Activated effector memory CD4-positive, alpha-beta T cell treated with Interleukin-2 at 50 U/mL for 16 hours (primary cell): ENCODE measurements around the gene SLC41A3.
A peak's percentile ranks its signal among the peaks of the same experiment; 100 is the strongest.
"Not testable (repeated sequence)": the region's sequence is repeated elsewhere in the genome, so short reads cannot be mapped to it uniquely, and the experiment has no call there.

ENCODE experiments used
- DNase-seq: peaks from one replicate; pipeline ENCODE4 v3.0.0-alpha.2; 2020

Gene SLC41A3

DNA sequence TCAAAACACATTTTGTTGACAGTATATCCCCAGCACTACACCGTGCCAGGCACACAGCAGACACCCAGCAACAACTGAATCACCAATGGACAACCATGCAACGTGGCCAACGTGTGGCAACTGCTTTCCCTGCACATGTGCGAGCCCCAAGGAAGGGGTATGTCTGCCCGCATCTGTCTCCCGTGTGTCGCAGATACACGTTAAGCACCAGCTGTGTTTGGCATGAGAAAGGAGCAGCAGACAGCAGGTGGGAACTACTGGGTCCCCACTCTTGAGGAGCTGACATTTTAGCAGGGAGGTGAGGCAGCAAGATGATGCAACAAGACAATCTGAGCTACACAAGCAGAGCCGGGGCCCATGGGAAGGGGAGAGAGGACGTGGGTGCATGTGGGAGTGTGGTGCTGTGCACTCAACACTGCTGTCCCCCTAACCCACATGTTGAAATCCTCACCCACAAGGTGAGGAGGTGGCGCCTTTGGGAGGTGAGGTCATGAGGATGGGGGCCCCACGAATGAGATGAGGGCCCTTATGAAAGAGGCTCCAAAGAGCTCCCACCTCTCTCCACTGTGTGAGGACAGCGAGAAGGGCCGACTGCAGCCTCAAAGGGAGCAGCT lies 58.7 kb downstream of the SLC41A3 start:
- no peak for DNase-seq

GRCh38 chr3:126024049-126024854 lies 59.7 kb downstream of the SLC41A3 start:
- DNase-seq: no peak

DNA sequence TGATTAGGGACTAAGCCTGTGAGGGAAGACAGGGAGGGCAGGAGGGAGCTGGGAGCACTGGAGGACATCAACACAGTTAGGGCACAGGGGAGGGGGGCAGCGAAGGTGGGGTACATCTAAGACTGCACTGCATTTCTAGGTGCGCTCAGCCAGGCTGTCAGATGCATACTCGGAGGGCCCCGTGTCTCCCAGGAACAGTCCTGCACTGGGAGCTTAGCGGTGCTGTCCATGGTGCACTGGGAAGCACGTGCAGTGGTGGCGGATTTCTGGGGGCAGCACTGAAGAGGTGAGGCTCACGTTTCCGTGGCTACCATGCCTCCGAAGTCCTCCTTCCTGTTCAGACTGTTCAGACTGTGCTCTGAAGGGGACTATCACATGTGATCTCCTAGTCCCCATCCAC lies 60.5 kb downstream of the SLC41A3 start:
- DNase-seq: no peak

- no peak for DNase-seq
Measured at GRCh38 chr3:126022741-126023359, 61.1 kb downstream of the SLC41A3 start.

GRCh38 chr3:126021702-126022101 lies 62.2 kb downstream of the SLC41A3 start:
- DNase-seq: no peak

GRCh38 chr3:126021224-126021623 lies 62.7 kb downstream of the SLC41A3 start:
- DNase-seq: no peak

- DNase-seq: no peak
Measured at GRCh38 chr3:126019683-126020082, 64.2 kb downstream of the SLC41A3 start.

DNA sequence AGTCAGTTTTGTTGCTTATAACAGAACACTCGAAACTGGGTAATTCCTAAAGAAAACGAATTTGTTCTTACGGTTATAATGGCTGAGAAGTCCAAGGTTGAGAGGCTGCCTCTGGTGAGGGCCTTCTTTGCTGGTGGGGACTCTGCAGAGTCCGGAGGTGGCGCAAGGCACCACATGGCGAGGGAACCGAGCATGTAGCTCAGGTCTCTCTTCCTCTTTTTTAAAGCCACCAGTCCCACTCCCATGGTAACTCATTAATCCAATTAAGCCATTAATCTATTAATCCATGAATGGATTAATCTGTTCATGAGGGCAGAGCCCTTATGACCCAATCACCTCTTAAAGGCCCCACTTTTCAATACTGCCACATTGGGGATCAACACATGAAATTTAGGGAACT lies 64.9 kb downstream of the SLC41A3 start:
- no peak for DNase-seq

DNA sequence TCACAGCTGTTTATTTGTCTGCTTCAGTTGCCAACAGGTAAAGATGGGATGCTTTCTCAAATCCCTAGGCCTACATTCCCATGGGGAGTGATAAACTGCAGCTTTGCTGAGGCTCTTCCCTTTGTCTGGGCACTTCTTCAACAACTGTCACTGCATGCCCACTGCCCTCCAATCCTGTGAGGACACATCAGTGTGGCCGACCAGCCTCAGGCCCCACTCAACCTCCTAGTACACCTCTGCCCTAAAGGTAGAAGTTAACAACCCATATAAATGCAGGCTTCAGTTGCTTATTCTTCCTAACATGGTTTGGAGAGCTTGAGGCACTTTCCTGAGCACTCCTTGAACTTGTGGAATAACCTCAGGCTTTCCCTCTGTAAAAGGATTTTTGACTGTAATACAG lies 65.4 kb downstream of the SLC41A3 start:
- DNase-seq: no peak

DNA sequence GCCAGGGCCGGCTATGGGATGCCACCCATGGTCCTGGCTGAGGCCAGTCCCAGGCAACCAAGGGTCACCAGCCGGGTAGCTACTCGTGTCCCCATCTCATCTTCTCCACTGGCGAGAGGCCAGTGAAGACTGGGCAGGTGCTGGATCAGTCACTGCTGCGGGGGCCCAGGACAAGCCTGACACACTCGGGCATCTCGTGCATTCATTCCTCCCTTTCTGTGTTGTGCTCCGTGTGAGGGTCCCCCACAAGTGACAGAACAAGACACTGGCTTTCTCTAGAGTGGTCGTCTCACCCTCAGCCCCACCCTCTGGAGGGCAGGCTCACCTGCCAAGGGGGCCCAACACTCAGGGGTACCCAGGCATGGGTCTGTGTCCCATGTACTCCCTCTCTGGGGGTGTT lies 66.6 kb downstream of the SLC41A3 start:
- no peak for DNase-seq

DNA sequence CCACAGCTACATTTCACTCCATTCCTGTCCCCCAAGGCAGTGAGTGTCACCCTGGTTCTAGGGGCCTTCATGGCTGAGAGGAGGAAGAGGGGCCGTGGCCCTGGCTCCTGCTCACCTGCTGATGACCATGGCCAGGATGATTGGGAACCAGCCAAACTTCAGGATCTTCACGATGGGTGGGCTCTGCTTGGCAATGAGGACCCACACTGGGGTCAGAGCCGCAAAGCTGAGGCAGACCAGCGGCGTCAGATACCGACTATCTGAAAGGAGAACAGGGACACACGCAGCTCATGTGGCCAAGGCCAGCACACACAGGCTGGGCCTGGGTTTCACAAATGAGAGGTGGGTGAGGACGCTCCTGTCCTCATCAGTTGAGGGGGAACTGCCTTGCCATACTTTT lies 67.3 kb downstream of the SLC41A3 start:
- DNase-seq: no peak

DNA sequence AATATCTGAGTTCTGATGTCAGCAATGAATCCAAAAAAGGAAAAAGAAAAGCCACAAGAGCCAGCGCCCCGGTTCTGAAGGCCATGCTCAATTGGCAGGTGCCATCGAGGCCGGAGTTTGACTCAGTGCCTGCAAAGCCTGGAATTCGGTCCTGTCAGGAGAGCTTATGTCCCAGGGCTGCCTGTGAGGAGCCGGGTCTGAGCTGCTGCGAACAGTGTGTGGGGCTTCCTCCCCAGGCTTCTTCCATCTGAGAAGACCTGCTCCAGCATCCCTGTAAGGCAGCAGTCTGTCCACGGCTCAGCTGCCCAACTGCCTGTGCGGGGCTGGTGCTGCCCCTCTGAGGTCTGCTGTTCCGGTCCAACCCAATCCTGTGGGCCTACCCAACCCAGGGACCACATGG lies 68.8 kb downstream of the SLC41A3 start:
- DNase-seq: no peak

DNA sequence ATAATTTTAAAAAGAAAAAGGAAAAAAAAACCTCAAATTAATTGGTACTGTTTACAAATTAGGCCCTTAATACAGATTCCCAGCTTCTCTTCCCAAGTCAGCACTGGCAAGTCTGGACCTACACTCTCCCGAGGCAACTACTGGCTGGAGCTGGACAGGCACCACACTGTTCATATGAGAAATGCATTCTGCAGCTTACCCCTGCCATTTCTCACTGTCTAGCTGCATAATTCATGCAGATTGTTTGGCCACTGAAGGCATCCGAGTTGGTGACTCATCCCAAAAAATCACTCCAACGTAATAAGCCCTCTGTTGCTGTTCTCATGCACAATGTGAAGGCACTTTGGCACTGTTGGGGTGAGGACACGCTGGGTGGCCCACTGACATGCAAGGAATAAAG lies 69.7 kb downstream of the SLC41A3 start:
- DNase-seq: no peak

DNA sequence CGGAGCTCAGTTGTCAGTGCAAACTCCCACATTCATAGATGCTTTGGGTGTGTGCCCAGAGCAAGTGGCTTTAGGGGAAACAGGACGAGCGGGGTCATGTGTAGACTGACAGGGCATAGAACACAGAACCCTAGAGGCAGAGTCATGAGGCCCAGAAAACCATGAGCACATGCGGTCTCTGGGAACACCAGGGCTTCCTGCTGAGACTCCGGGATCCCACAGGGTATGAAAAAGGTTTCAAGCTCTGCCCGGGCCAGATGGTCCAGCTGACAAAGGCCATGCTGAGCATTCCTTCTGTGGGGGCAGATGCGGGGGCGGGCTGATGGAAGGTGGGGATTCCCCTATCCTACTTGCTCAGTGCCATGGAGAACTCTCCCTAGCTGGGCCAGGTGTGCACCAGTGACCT lies 70.2 kb downstream of the SLC41A3 start:
- DNase-seq: no peak

GRCh38 chr3:126009181-126009580 lies 74.7 kb downstream of the SLC41A3 start:
- DNase-seq: no peak

DNA sequence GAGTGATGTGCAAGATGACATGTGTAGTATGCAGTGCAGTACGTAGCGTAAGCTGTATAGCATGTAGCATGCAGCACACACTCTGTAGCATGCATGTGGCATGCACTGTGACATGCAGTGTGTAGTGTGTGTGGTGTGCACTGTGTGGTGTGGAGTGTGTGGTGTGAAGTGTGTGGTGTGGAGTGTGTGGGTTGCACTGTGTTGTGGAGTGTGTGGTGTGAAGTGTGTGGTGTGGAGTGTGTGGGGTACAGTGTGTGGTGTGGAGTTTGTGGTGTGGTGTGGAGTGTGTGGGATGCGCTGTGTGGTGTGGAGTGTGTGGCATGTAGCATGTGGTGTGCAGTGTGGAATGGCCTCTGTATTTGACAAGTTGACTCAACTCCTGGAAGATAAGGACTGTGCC lies 75.7 kb downstream of the SLC41A3 start:
- no peak for DNase-seq

- no peak for DNase-seq
Measured at GRCh38 chr3:126005951-126006350, 78.0 kb downstream of the SLC41A3 start.

DNA sequence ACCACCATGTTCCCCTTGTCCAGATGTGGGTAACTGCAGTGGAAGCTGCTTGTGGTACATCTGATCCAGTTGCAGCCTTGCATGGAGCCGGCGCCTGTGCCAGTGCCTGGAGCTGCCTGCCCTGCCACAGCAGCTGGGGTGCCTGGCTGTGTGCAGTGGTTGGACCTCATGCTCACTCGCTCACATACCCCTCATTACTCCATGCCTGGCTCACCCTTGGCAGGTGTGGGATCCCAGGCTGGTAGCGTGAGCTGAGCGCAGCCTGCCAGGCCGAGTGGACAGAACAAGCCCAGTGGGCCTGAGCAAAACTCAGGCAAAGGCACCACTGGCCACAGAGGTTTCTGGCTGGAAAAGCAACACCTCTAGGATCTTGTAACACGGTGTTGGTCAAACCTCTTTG lies 79.2 kb downstream of the SLC41A3 start:
- no peak for DNase-seq

GRCh38 chr3:126004217-126004616 lies 79.7 kb downstream of the SLC41A3 start:
- no peak for DNase-seq

DNA sequence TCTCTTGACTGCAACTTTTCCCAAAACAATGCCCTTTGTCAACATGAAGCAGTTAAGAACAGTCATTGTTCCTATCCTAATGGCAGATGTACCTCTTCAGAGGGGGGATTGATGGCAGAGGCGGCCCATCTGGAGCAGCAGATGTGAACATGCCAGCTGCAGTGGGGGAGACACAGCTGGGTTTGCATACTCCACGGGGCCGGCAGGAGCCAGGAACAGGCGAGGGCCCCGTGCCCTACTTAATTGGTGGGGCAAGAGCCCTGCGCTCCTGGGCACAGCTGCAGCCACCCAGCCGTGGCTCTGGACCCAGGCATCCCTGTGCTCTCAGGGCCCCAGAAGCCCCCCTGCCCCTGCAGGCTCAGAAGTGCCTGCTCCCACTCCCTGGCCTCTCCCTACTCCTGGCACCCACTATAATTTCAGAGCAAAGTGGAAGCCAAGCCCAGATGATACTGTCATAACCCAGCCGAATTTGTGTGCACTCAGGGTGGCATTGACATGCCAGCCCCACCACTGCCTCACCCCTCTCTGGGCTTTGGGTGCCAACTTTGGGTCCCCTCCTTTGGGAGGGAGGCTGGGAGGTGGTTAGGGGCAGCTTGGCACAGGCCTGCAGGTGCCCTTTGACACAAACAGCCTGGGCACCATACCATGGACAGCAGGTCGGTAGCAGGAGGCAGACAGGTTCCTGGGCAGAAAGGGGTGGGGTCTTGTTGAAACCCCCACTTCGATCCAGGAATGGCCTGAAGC lies 80.3 kb downstream of the SLC41A3 start:
- DNase-seq: no peak

GRCh38 chr3:126002189-126002588 lies 81.7 kb downstream of the SLC41A3 start:
- no peak for DNase-seq

DNA sequence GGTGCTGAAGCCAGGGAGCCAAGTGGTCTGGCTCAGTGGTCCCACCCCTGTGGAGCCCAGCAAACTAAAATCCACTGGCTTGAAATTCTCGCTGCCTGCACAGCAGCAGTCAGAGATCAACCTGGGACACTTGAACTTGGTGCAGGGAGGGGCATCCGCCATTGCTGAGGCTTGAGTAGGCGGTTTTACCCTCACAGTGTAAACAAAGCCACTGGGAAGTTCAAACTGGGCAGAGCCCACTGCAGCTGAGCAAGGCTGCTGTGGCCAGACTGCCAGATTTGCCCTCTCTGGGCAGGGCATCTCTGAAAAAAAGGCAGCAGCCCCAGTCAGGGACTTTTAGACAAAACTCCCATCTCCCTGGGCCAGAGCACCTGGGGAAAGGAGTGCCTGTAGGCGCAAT lies 87.2 kb downstream of the SLC41A3 start:
- not testable (repeated sequence) for DNase-seq

DNA sequence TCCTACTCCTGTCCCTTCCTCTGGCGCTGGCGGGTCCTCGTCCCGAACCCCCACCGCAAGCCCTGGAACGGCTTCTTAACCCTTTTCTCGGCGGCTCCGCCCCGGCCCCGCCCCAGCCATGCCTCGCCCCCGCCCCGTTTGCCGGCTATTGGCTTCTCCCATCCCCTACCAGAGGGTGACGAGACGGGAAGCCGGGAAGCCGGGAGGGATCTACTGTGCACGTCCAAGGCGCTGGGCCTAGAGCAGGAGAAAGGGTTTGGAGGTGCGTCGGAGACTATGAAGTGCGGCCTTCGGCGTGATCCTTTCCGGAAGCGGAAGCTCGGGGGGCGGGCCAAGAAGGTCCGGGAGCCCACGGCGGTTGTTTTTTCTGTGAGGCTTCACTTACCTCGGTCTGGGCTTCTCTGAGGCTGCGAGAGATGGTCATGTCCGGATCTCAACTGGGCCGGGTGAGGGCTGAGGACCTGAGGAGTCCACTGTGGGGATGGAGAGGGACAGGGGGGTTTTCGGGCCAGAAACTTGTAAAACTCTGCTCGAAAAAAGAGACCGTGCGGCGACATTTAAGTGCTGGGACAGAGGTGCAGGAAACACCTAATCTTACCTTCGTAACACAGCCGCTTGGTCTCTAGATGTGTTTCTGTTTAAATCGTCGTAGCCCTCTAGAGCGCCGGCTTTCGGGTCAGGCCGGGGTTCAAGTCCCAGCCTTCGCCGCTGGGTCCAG lies 93.5 kb downstream of the SLC41A3 start:
- peak; percentile 60 for DNase-seq
